Measurements from ENCODE around the gene HECTD2.

HECTD2 gene

GRCh38 chr10:91536111-91536510 is 126.0 kb downstream of the HECTD2 start:
- H3K27ac ChIP-seq = no peak overlapping the region
- no peak for TF ChIP-seq CTCF (conservative IDR thresholded peaks at IDR 0.05)

DNA sequence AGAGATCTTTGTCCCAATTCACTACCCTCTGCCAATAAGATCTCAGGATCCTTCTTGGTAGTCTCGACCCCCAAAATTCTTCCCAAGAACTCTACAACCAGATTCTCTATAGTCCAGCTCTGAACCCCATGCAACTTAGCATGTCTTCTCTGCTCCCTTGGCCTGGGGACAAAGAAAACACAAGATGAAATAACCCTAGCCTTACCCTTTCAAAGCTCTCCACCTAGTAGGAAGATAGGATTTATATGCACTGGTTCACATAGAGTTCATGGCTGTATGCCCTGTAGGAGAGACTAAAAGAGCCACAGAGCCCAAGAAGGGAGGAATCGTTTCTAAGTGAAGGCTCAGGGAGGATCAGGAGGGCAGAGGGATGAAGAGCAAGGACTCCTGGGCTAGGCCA is 126.6 kb downstream of the HECTD2 start:
- no peak for TF ChIP-seq CTCF (conservative IDR thresholded peaks at IDR 0.05)

DNA sequence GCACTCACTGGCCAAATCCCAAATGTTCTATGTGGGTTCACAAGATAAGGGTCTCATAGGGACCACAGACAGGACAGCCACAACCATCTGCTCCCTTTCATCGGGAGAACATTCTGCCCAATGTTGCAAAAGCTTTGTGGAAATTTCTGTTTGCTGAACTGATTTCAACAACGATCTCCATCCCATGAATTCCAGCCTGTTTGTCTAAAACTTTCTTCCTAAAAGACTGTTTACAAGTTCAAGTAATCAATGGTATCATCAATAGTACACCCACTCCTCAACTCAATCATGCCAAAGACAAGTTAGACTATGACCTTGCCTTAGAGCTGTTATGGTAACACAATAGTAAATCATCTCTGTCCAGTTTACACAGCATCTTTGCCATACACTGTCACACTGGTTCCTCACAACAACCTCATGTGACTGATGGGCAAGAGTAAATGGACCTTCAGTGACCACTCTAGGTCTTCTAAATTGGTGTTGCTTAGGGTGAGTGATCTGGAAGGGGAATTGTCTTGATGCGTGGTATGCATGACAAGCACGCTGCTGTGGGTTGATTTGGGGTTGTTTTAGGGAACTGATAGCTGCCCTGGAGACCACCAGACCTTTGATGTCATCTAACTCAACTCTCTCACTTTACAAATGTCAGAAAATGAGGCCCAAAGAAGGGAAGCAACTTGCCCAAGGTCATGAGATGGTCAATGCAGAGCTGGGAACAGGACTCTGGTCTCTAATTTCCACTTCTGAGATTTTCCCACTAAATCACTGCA is 127.7 kb downstream of the HECTD2 start:
- no peak for TF ChIP-seq CTCF (conservative IDR thresholded peaks at IDR 0.05)
- H3K27ac ChIP-seq = no peak overlapping the region

More for the DNA sequence above, 126.6 kb downstream of the HECTD2 start:
- H3K27ac ChIP-seq = no peak overlapping the region

DNA sequence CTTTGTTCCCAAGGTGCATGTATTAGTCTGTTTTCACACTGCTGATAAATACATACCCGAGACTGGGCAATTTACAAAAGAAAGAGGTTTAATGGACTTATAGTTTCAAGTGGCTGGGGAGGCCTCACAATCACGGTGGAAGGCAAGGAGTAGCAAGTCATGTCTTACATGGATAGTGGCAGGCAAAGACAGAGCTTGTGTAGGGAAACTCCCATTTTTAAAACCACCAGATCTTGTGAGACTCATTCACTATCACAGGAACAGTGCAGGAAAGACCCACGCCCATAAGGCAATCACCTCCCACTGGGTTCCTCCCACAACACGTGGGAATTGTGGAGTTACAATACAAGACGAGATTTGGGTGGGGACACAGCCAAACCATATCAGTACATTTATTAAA is 129.8 kb downstream of the HECTD2 start:
- TF ChIP-seq CTCF (conservative IDR thresholded peaks at IDR 0.05) = no peak
- no peak overlapping the region for H3K27ac ChIP-seq

DNA sequence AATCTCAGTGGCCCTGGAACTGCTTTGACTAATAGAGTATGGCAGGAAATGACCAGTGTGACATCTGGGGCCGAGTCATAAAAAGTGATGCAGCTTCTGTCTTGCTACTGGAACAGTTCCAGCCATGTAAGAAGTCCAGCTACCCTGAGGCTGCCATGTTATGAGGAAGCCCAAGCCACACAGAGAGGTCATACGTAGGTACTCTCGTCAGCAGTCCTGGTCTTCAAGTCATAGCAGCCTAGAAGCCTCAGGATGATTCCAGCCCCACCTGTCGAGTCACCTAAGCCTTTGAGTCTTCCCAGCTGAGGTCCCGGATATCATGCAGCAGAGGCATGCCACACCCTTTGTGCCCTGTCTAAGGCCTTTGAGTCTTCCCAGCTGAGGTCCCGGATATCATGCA is 130.6 kb downstream of the HECTD2 start:
- H3K27ac ChIP-seq = no peak overlapping the region

DNA sequence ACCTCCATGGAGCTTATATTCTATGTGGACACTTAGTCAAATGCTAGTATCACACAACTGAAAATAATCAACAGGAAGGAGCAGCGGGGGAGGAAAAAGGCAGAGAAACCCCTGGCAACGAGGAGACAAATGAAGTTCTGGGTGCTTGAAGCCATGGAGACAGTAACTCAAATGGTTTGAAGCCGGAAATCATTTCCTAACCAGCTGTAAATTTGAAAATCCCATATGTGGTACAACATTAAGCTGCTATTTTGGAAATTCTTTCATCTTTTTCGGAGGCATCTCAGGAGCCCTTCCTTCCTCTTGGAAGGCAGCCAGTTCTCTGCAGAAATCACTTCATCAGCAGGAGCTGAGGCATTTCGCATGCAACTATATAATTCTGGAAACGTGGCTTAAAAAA is 131.3 kb downstream of the HECTD2 start:
- no peak overlapping the region for H3K27ac ChIP-seq

More for the DNA sequence above, 130.6 kb downstream of the HECTD2 start:
- no peak for TF ChIP-seq CTCF (conservative IDR thresholded peaks at IDR 0.05)

DNA sequence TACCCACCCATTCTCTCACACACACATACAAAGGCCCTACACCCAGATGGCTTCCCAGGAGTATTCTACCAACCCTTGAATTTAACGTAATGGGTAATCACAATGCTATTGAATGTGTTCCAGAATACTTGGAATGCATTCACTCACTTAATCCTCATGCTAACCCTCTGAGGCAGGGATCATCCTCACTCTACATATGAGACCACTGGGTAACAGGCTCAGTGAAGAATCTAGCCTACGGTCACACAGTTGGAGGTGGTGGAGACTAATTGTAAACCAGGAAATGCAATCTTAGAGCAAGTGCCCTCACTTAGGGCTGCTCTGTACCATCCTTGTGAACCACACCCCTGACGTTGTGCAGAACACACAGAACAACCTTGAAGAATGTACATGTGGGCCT is 135.2 kb downstream of the HECTD2 start:
- H3K27ac ChIP-seq = no peak overlapping the region
- no peak for TF ChIP-seq CTCF (conservative IDR thresholded peaks at IDR 0.05)

More for the DNA sequence above, 131.3 kb downstream of the HECTD2 start:
- TF ChIP-seq CTCF (conservative IDR thresholded peaks at IDR 0.05) = no peak

All from VCaP (cell line).